GM23338 (cell line): ENCODE data around the gene GABARAPL1. TPM values are rescaled to one million over a fixed set of nuclear protein-coding genes. Genes with fewer than 3 reads are reported as not detected.
A peak's percentile ranks its signal among the peaks of the same experiment; 100 is the strongest.

Experiments
- ATAC-seq: fragments of 200-7000 bp; cut with Tn5 transposase; 3 replicates; pipeline ENCODE4 v1.9.1; 2020
- DNase-seq: peaks from one replicate; pipeline ENCODE4 v3.0.0-alpha.2; 2015; ENCODE audit warnings: low spot score
- H2AFZ ChIP-seq: fragments of 200-600 bp; sonication (generic); 2 replicates; pipeline ENCODE4 v1.8.0; 2016; ENCODE audit warnings: antibody characterized with exemption, mild to moderate bottlenecking, moderate library complexity
- H3F3A ChIP-seq: fragments of 200-600 bp; sonication (generic); replicated peaks from 2 replicates; pipeline ENCODE4 v1.8.0; 2017; ENCODE audit warnings: antibody characterized with exemption, mixed run types, low read depth
- H3K27ac ChIP-seq: fragments of 200-600 bp; sonication (generic); 2 replicates; pipeline ENCODE4 v1.6.1; 2016; ENCODE audit warnings: low read depth
- H3K27me3 ChIP-seq: fragments of 200-600 bp; sonication (generic); 2 replicates; pipeline ENCODE4 v1.8.0; 2016; ENCODE audit warnings: mild to moderate bottlenecking, mixed run types, moderate library complexity; ENCODE audit not compliant: insufficient read depth
- H3K36me3 ChIP-seq: fragments of 200-600 bp; sonication (generic); 2 replicates; pipeline ENCODE4 v1.8.0; 2016; ENCODE audit warnings: mild to moderate bottlenecking; ENCODE audit not compliant: insufficient read depth
- H3K4me1 ChIP-seq: fragments of 200-600 bp; sonication (generic); 2 replicates; pipeline ENCODE4 v1.8.0; 2016; ENCODE audit warnings: mild to moderate bottlenecking, moderate library complexity; ENCODE audit not compliant: insufficient read depth
- H3K4me2 ChIP-seq: fragments of 200-600 bp; sonication (generic); 2 replicates; pipeline ENCODE4 v1.7.1; 2017; ENCODE audit warnings: mixed run types
- H3K4me3 ChIP-seq: fragments of 200-600 bp; sonication (generic); 2 replicates; pipeline ENCODE4 v1.6.1; 2016; ENCODE audit warnings: mixed run types
- H3K79me2 ChIP-seq: fragments of 200-600 bp; sonication (generic); replicated peaks from 2 replicates; pipeline ENCODE4 v1.8.0; 2017; ENCODE audit warnings: mild to moderate bottlenecking; ENCODE audit not compliant: insufficient read depth
- H3K9me2 ChIP-seq: fragments of 200-600 bp; sonication (generic); 2 replicates; pipeline ENCODE4 v1.8.0; 2017; ENCODE audit not compliant: insufficient read depth
- H4K20me1 ChIP-seq: fragments of 200-600 bp; sonication (generic); replicated peaks from 2 replicates; pipeline ENCODE4 v1.8.0; 2017; ENCODE audit warnings: mild to moderate bottlenecking; ENCODE audit not compliant: insufficient read depth
- H3K27ac Mint-ChIP-seq: 2 replicates; pipeline ENCODE4 v1.8.0; 2020; ENCODE audit warnings: inconsistent platforms, mild to moderate bottlenecking, moderate library complexity, mixed read lengths
- H3K27me3 Mint-ChIP-seq: 3 replicates; pipeline ENCODE4 v1.8.0; 2022; ENCODE audit warnings: low read depth, mild to moderate bottlenecking, moderate library complexity, mixed read lengths, inconsistent platforms; ENCODE audit not compliant: insufficient read depth, poor library complexity
- H3K36me3 Mint-ChIP-seq: 3 replicates; pipeline ENCODE4 v1.8.0; 2021; ENCODE audit warnings: low read depth, mild to moderate bottlenecking, inconsistent platforms, moderate library complexity, mixed read lengths
- H3K4me1 Mint-ChIP-seq: 3 replicates; pipeline ENCODE4 v1.8.0; 2020; ENCODE audit warnings: mild to moderate bottlenecking, inconsistent platforms, mixed read lengths
- H3K4me3 Mint-ChIP-seq: 3 replicates; pipeline ENCODE4 v1.8.0; 2021; ENCODE audit warnings: moderate library complexity, mild to moderate bottlenecking, inconsistent platforms, mixed read lengths
- H3K9me3 Mint-ChIP-seq: 3 replicates; pipeline ENCODE4 v1.8.0; 2020; ENCODE audit warnings: moderate library complexity, mild to moderate bottlenecking, inconsistent platforms, mixed read lengths
- CREB1 ChIP-seq: fragments of 250-450 bp; sonication (Bioruptor Pico); IDR thresholded peaks from 2 replicates; pipeline ENCODE4 v1.5.0; 2020; ENCODE audit warnings: low read depth, mild to moderate bottlenecking, moderate library complexity
- CTCF ChIP-seq, 2 experiments: fragments of 200-600 bp in 1 of 2; sonication (generic) in 1 of 2; conservative IDR thresholded peaks; 2 replicates each; pipeline versions ENCODE4 v1.5.1 to v1.6.1; 2016 to 2017; ENCODE audit warnings: antibody characterized with exemption in 2 of 2, low read depth in 2 of 2, mild to moderate bottlenecking in 2 of 2, moderate library complexity in 1 of 2
- EZH2 ChIP-seq: fragments of 200-600 bp; sonication (generic); IDR thresholded peaks from one replicate; pipeline ENCODE4 v1.8.0; 2017; ENCODE audit warnings: antibody characterized with exemption, mild to moderate bottlenecking, low read depth; ENCODE audit not compliant: unreplicated experiment
- EZH2phosphoT487 ChIP-seq: fragments of 200-600 bp; sonication (generic); IDR thresholded peaks from one replicate; pipeline ENCODE4 v1.8.1; 2018; ENCODE audit warnings: antibody characterized with exemption; ENCODE audit not compliant: unreplicated experiment
- JUNB ChIP-seq: IDR thresholded peaks from one replicate; pipeline ENCODE4 v1.6.1; 2016; ENCODE audit warnings: antibody characterized with exemption; ENCODE audit not compliant: unreplicated experiment
- POLR2AphosphoS5 ChIP-seq: IDR thresholded peaks from 2 replicates; pipeline ENCODE4 v1.6.1; 2016; ENCODE audit warnings: antibody characterized with exemption, low read depth
- ZNF114 ChIP-seq: fragments of 250-450 bp; sonication (Bioruptor Pico); IDR thresholded peaks from 2 replicates; pipeline ENCODE4 v1.5.0; 2020; ENCODE audit warnings: mild to moderate bottlenecking, moderate library complexity
- ZNF331 ChIP-seq: fragments of 250-450 bp; sonication (Bioruptor Pico); IDR thresholded peaks from 2 replicates; pipeline ENCODE4 v1.5.0; 2020; ENCODE audit warnings: low read depth, mild to moderate bottlenecking, moderate library complexity
- ZNF462 ChIP-seq: fragments of 250-450 bp; sonication (Bioruptor Pico); IDR thresholded peaks from 2 replicates; pipeline ENCODE4 v1.5.0; 2020; ENCODE audit warnings: mild to moderate bottlenecking, moderate library complexity
- polyA plus RNA-seq: library from polyadenylated mRNA; unstranded; fragments of >200 nt; fragmentation: Nextera tagmentation; extraction: Ambion mirVana; gene quantifications from 2 replicates; pipeline ENCODE4 v1.2.1, GENCODE V29; 2016
- total RNA-seq: library from RNA; depleted of rRNA; stranded (reverse); fragments of >200 nt; shearing (Covaris generic); gene quantifications from 2 replicates; pipeline ENCODE4 v1.2.3, GENCODE V29; 2014

Gene GABARAPL1
- total and polyA plus RNA-seq, 2 experiments from 2014 or later = 35.7 to 77.8 TPM

GRCh38 chr12:10190558-10191388 is 21.9 kb upstream of the GABARAPL1 start:
- Histone ChIP-seq H3K36me3 (no peaks in the 10 kb centered on the region), H2AFZ (no peak overlapping the region), H3K27ac (peak overlapping the region; percentile 20; the same call in 1 of the 2 replicates), H3K4me1 (peaks cover 10% of the 10 kb centered on the region; the same call in 1 of the 2 replicates), H3K27me3 (no peaks in the 10 kb centered on the region), H3K4me2 (no peak overlapping the region), H3K9me2 (no peaks in the 10 kb centered on the region), H4K20me1 (no peaks in the 10 kb centered on the region), H3K79me2 (no peaks in the 10 kb centered on the region), H3F3A (no peaks in the 10 kb centered on the region), H3K4me3 (no peak overlapping the region)
- no peak for TF ChIP-seq POLR2AphosphoS5
- TF ChIP-seq CTCF (conservative IDR thresholded peaks at IDR 0.05; ENCODE audit: low read depth in 2 of 2) = peak; percentile 70 to 85
- DNase-seq (peak; percentile 83), ATAC-seq (peak; percentile 99)
- H3K4me1 Mint-ChIP-seq = peaks cover 20% of the 10 kb centered on the region
- no peak overlapping the region for H3K27ac Mint-ChIP-seq
- peaks cover 4% of the 10 kb centered on the region for H3K27me3 Mint-ChIP-seq
- H3K4me3 Mint-ChIP-seq = no peak overlapping the region
- H3K36me3 Mint-ChIP-seq = no peaks in the 10 kb centered on the region
- no peaks in the 10 kb centered on the region for H3K9me3 Mint-ChIP-seq

- peak overlapping the region; percentile 20 for H3K27ac ChIP-seq
- H3K9me3 Mint-ChIP-seq = no peaks in the 10 kb centered on the region
- no peak overlapping the region for H3K27ac Mint-ChIP-seq
- H3F3A ChIP-seq = no peaks in the 10 kb centered on the region
- H3K79me2 ChIP-seq = no peaks in the 10 kb centered on the region
- DNase-seq = peak; percentile 27
- H3K36me3 Mint-ChIP-seq = no peaks in the 10 kb centered on the region
- no peaks in the 10 kb centered on the region for H4K20me1 ChIP-seq
- no peaks in the 10 kb centered on the region for H3K36me3 ChIP-seq
- H3K27me3 ChIP-seq = no peaks in the 10 kb centered on the region
- no peak for ATAC-seq
- no peaks in the 10 kb centered on the region for H3K9me2 ChIP-seq
- no peak overlapping the region for H3K4me3 Mint-ChIP-seq
- H3K27me3 Mint-ChIP-seq = peaks cover 8% of the 10 kb centered on the region
- H3K4me1 ChIP-seq = peaks cover 10% of the 10 kb centered on the region; the same call in 1 of the 2 replicates
- H3K4me3 ChIP-seq = no peak overlapping the region
- H3K4me1 Mint-ChIP-seq = peaks cover 20% of the 10 kb centered on the region
- H3K4me2 ChIP-seq = no peak overlapping the region
- TF ChIP-seq POLR2AphosphoS5 (no peak), ZNF114 (CRISPR knock-in tag) (no peak), ZNF331 (CRISPR knock-in tag) (no peak), CTCF (conservative IDR thresholded peaks at IDR 0.05; ENCODE audit: low read depth in 2 of 2) (no peak), CREB1 (CRISPR knock-in tag) (no peak), EZH2phosphoT487 (no peak), EZH2 (no peak), ZNF462 (CRISPR knock-in tag) (no peak), JUNB (no peak)
- no peak overlapping the region for H2AFZ ChIP-seq
Observed at GRCh38 chr12:10191865-10192264, 20.8 kb upstream of the GABARAPL1 start.
